Left lung (tissue), 10 donors: Measurements from ENCODE around the gene CIZ1. TPM values are rescaled to one million over a fixed set of nuclear protein-coding genes. Genes with fewer than 3 reads are reported as not detected.
A peak's percentile ranks its signal among the peaks of the same experiment; 100 is the strongest.

Experiments used
- ATAC-seq: fragments of 200-7000 bp; cut with Tn5 transposase; one replicate; pipeline ENCODE4 v1.9.1; 2020; ENCODE audit warnings: moderate library complexity
- DNase-seq, 4 donors: peaks; one replicate each; pipeline ENCODE4 v3.0.0-alpha.2; 2013 to 2020
- H3K27ac ChIP-seq, 2 donors: fragments of 200-600 bp; sonication (generic) in 1 of 2; one replicate each; pipeline versions ENCODE4 v1.5.0 to v1.8.0; 2020 to 2021
- H3K27me3 ChIP-seq, 2 donors: fragments of 200-600 bp; sonication (generic) in 1 of 2; one replicate each; pipeline versions ENCODE4 v1.5.0 to v1.8.0; 2020 to 2021
- H3K36me3 ChIP-seq, 2 donors: fragments of 200-600 bp; sonication (generic) in 1 of 2; one replicate each; pipeline versions ENCODE4 v1.5.0 to v1.8.0; 2020 to 2021
- H3K4me1 ChIP-seq, 2 donors: fragments of 200-600 bp; one replicate each; pipeline ENCODE4 v1.8.0; 2021
- H3K4me3 ChIP-seq, 2 donors: fragments of 200-600 bp; sonication (generic) in 1 of 2; one replicate each; pipeline versions ENCODE4 v1.5.0 to v1.8.0; 2020 to 2021; ENCODE audit warnings: mild to moderate bottlenecking in 1 of 2
- H3K9me3 ChIP-seq, 2 donors: fragments of 200-600 bp; sonication (generic) in 1 of 2; one replicate each; pipeline versions ENCODE4 v1.5.0 to v1.8.0; 2020 to 2021
- intact Hi-C, 2 donors: fragments of 100-400 bp; cut with DNase I; formaldehyde crosslinking; loops; one replicate each; pipeline versions ENCODE4 v1.11.2 to v1.14.2; 2022
- polyA plus RNA-seq, 6 donors: library from polyadenylated mRNA; unstranded; fragments of 120-200 nt; gene quantifications; one replicate each; pipeline ENCODE4 v1.2.1, GENCODE V29; 2013; ENCODE audit not compliant: insufficient read length in 6 of 6
- total RNA-seq, 2 donors: library from RNA; stranded (reverse); fragmentation: NEBNext Ultra II Directional; extraction: Animal tissue kit (Norgen Biotek cat#: 25700); gene quantifications; one replicate each; pipeline ENCODE4 v1.2.1, GENCODE V29; 2021
- TF ChIP-seq, protein P1 (sequence below), 2 donors: fragments of 200-600 bp; sonication (generic) in 1 of 2; IDR thresholded peaks; one replicate each; pipeline versions ENCODE4 v1.5.0 to v1.8.0; 2021; ENCODE audit warnings: antibody characterized with exemption in 2 of 2
- donor health status: DM: no; HTN: yes; CAD: no.
- donor health status: DM: no; HTN: no; CAD: no.

CIZ1 gene
- total and polyA plus RNA-seq, 8 donors, result 102 to 163 (median 143) TPM

DNA sequence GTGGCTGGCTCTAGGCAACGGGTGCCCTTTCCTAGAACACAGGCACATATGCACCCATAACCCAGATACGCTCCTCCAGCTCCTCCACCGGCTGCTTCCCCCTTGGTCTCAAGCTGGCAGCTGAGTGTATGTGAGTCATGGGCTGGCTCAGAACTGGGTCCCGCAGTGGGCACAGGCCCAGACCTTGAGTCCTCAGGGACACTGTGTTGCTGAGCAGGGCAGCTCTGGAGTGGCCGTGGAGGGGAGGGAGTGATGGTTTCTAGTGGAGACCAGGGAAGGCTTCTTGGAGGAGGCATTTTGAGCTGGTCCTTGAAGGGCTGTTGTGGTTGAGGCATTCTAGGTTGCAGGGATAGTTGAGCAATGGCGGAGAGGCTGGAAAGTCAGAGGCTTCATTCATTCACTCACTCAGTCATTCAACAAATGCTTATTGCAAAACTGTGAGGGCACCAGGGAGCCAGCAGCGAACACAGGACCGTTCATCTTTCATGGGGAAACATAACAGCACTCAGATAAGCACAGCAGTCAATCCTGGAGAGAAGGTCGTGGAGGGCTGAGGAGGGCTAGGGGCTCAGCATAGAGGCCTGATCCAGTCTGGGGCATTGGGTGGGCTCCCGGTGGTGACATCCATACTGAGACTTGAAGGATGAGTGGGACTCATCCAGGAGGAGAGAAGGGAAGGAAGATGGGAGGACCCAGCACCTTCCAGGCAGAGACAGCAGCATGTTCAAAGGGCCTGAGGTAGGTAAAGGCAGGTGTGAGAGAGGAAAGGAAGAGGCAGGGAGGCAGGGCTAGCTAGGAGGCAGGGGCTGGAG lies 29.0 kb downstream of the CIZ1 start:
- Histone ChIP-seq H3K27ac (no peak overlapping the region), H3K27me3 (no peaks in the 10 kb centered on the region), H3K9me3 (no peaks in the 10 kb centered on the region), H3K4me3 (no peak overlapping the region), H3K4me1 (peaks cover 0 to 23% of the 10 kb centered on the region in 2 donors), H3K36me3 (peaks cover 0 to 54% of the 10 kb centered on the region in 2 donors)
- ATAC-seq (no peak), DNase-seq (no peak)
- TF ChIP-seq, protein P1, sequence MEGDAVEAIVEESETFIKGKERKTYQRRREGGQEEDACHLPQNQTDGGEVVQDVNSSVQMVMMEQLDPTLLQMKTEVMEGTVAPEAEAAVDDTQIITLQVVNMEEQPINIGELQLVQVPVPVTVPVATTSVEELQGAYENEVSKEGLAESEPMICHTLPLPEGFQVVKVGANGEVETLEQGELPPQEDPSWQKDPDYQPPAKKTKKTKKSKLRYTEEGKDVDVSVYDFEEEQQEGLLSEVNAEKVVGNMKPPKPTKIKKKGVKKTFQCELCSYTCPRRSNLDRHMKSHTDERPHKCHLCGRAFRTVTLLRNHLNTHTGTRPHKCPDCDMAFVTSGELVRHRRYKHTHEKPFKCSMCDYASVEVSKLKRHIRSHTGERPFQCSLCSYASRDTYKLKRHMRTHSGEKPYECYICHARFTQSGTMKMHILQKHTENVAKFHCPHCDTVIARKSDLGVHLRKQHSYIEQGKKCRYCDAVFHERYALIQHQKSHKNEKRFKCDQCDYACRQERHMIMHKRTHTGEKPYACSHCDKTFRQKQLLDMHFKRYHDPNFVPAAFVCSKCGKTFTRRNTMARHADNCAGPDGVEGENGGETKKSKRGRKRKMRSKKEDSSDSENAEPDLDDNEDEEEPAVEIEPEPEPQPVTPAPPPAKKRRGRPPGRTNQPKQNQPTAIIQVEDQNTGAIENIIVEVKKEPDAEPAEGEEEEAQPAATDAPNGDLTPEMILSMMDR (IDR thresholded peaks at IDR 0.05), result no peak
- intact Hi-C loops, result no loop called here

DNA sequence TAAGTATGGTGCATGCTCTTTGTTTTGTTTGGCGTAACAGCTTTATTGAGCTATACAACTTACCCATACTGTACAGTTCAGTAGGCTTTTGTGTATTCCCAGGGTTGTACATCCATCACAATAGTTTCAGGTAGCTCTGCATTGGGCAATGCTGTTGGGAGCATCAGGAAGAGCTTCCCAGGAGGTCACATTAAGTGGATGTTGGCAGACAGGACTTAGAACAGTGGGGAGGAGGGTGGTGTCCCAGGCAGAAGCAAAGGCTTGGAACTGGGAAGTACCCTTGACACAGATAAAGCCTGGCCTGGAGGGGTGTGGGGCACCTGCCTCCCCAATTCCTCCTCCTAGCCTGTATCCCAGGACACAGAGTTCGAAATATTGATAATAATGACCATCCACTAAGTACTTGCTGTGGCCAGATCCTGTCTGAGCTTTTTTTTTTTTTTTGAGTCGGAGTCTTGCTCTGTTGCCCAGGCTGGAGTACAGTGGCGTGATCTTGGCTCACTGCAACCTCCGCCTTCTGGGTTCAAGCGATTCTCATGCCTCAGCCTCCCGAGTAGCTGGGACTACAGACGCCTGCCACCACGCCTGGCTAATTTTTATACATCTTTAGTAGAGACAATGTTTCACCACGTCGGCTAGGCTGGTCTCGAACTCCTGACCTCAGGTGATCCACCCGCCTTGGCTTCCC lies 30.0 kb downstream of the CIZ1 start:
- Histone ChIP-seq H3K9me3 (no peaks in the 10 kb centered on the region), H3K27ac (no peak overlapping the region), H3K4me3 (peak overlapping the region in 1 of 2 donors; percentile 88), H3K36me3 (peaks cover 0 to 44% of the 10 kb centered on the region in 2 donors), H3K27me3 (no peaks in the 10 kb centered on the region), H3K4me1 (peaks cover 0 to 23% of the 10 kb centered on the region in 2 donors)
- TF ChIP-seq, protein P1 (IDR thresholded peaks at IDR 0.05), result no peak
- ATAC-seq, result no peak
- intact Hi-C loops, result no loop called here
- DNase-seq, result no peak

DNA sequence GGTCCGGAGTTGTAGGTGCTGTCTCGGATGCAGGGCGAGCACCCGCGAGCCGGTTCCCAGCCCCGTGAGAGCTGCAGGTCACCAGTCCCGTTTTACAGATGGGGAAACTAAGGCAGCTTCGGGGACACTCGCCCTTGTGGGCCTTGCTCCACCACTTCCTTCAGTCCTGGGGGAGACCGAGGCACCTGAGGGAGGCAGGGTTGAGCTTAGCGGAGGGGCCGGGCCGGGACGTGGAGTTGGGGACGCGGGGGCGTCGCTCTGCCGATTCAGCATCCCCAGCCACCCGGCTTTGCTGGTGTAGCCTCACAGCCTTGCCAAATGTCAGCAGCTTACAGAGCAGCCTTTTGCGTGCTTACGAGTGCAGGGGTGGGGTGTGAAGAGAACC lies 30.8 kb downstream of the CIZ1 start:
- Histone ChIP-seq H3K4me1 (peaks cover 0 to 23% of the 10 kb centered on the region in 2 donors), H3K27me3 (no peaks in the 10 kb centered on the region), H3K36me3 (peaks cover 0 to 36% of the 10 kb centered on the region in 2 donors), H3K4me3 (peak overlapping the region; percentile 71 to 88), H3K9me3 (no peaks in the 10 kb centered on the region), H3K27ac (peak overlapping the region in 1 of 2 donors; percentile 78)
- DNase-seq (no peak), ATAC-seq (peak; percentile 4)
- intact Hi-C loops, result no loop called here
- TF ChIP-seq, protein P1 (IDR thresholded peaks at IDR 0.05), result no peak

DNA sequence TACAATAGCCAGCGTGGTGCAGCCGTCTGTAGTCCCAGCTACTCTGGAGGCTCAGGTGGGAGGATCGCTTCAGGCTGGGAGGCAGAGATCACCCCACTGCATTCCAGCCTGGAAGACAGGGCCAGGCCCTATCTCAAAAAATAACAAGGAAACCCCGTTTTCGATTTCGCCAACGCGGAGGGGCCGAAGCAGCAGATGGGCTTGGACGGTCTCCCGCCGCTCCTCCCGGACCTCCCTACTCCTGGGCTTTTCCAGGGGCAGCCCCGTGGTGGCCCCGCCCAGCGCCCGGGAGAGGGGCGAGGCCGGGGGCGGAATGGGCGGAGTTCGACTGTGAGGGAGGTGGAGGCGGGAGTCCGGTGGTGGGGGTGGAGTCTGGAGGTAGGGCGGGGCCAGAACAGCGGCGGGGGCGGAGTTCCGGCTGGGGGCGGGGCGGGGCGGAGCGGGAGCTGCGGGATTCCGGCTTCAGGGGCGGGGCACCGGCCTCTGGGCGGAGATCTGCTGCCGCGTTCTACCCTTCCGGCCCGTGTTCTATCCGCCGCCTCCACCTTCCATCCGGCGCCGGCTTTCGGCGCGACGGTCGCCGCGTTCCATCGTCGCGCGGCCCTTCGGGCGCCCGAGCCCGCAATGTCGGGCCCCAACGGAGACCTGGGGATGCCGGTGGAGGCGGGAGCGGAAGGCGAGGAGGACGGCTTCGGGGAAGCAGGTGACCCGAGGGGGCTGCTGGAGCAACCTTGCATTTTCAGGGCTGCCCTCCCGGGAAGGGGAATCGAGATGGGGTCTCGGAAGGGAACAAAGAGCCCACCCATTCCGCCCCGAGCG lies 31.4 kb downstream of the CIZ1 start, which contains the start of gene BBLN:
Gene BBLN, plus strand, starts transcription at position 482 of the 819 bp plus-strand sequence. Its CDS starts 143 bp downstream, at position 625.
- Histone ChIP-seq H3K4me3 (peak within 1 kb of the TSS; percentile 71 to 88), H3K27me3 (no peaks in the 10 kb centered on the region), H3K9me3 (no peaks in the 10 kb centered on the region), H3K36me3 (peaks cover 0 to 30% of the 10 kb centered on the region in 2 donors), H3K27ac (peak within 1 kb of the TSS; percentile 70 to 78), H3K4me1 (peaks cover 0 to 23% of the 10 kb centered on the region in 2 donors)
- intact Hi-C loops, result no loop called here
- ATAC-seq (peak; percentile 97), DNase-seq (peak; percentile 90 to 98 (median 97))
- TF ChIP-seq, protein P1 (IDR thresholded peaks at IDR 0.05), result no peak
